Non-pigmented ciliary epithelial cell (primary cell): ENCODE results near the gene SSR4.

ENCODE experiments used
- DNase-seq: peaks from one replicate; pipeline ENCODE4 v3.0.0-alpha.2; 2010; ENCODE audit warnings: low read depth

The SSR4 gene

GRCh38 chrX:153769158-153769864 lies 25.2 kb upstream of the SSR4 start:
- DNase-seq = no peak

GRCh38 chrX:153769865-153770600 lies 24.4 kb upstream of the SSR4 start:
- DNase-seq = no peak

- DNase-seq = no peak
Observed at GRCh38 chrX:153770601-153771414, 23.7 kb upstream of the SSR4 start.

- DNase-seq = no peak
Observed at GRCh38 chrX:153771415-153772315, 22.8 kb upstream of the SSR4 start.

- DNase-seq = no peak
Observed at GRCh38 chrX:153772316-153773217, 21.9 kb upstream of the SSR4 start.

GRCh38 chrX:153773218-153773611 lies 21.3 kb upstream of the SSR4 start:
- no peak for DNase-seq

GRCh38 chrX:153773741-153774575 lies 20.5 kb upstream of the SSR4 start:
- DNase-seq = no peak

- DNase-seq = no peak
Observed at GRCh38 chrX:153774576-153775292, 19.7 kb upstream of the SSR4 start.

GRCh38 chrX:153775293-153776119 lies 19.0 kb upstream of the SSR4 start:
- DNase-seq = no peak

- no peak for DNase-seq
Observed at GRCh38 chrX:153776120-153776599, 18.3 kb upstream of the SSR4 start.

- DNase-seq = no peak
Observed at GRCh38 chrX:153776611-153777045, 17.8 kb upstream of the SSR4 start.

- no peak for DNase-seq
Observed at GRCh38 chrX:153777261-153778090, 17.0 kb upstream of the SSR4 start.

GRCh38 chrX:153778181-153778580 lies 16.3 kb upstream of the SSR4 start:
- no peak for DNase-seq

- DNase-seq = no peak
Observed at GRCh38 chrX:153778684-153779101, 15.8 kb upstream of the SSR4 start.

- no peak for DNase-seq
Observed at GRCh38 chrX:153779891-153780677, 14.4 kb upstream of the SSR4 start.
